ENCODE measurements around the gene OTULINL.

- TF ChIP-seq, protein P1, sequence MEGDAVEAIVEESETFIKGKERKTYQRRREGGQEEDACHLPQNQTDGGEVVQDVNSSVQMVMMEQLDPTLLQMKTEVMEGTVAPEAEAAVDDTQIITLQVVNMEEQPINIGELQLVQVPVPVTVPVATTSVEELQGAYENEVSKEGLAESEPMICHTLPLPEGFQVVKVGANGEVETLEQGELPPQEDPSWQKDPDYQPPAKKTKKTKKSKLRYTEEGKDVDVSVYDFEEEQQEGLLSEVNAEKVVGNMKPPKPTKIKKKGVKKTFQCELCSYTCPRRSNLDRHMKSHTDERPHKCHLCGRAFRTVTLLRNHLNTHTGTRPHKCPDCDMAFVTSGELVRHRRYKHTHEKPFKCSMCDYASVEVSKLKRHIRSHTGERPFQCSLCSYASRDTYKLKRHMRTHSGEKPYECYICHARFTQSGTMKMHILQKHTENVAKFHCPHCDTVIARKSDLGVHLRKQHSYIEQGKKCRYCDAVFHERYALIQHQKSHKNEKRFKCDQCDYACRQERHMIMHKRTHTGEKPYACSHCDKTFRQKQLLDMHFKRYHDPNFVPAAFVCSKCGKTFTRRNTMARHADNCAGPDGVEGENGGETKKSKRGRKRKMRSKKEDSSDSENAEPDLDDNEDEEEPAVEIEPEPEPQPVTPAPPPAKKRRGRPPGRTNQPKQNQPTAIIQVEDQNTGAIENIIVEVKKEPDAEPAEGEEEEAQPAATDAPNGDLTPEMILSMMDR (IDR thresholded peaks at IDR 0.05), result no peak
- no peak for TF ChIP-seq POLR2A (IDR thresholded peaks at IDR 0.05)
Measured at GRCh38 chr5:14644623-14645237, 63.1 kb downstream of the OTULINL start.

Measured in right lobe of liver (tissue), 4 donors.